HG03565 (cell line): Measurements from ENCODE around the gene SRGAP3.
"Not testable (repeated sequence)": the region's sequence is repeated elsewhere in the genome, so short reads cannot be mapped to it uniquely, and the experiment has no call there.

Experiments used
- ATAC-seq: cut with Tn5 transposase; IDR thresholded peaks from one replicate; pipeline ENCODE4 v1.9.1; 2021; ENCODE audit warnings: mild to moderate bottlenecking, moderate library complexity; ENCODE audit not compliant: unreplicated experiment

The SRGAP3 gene

DNA sequence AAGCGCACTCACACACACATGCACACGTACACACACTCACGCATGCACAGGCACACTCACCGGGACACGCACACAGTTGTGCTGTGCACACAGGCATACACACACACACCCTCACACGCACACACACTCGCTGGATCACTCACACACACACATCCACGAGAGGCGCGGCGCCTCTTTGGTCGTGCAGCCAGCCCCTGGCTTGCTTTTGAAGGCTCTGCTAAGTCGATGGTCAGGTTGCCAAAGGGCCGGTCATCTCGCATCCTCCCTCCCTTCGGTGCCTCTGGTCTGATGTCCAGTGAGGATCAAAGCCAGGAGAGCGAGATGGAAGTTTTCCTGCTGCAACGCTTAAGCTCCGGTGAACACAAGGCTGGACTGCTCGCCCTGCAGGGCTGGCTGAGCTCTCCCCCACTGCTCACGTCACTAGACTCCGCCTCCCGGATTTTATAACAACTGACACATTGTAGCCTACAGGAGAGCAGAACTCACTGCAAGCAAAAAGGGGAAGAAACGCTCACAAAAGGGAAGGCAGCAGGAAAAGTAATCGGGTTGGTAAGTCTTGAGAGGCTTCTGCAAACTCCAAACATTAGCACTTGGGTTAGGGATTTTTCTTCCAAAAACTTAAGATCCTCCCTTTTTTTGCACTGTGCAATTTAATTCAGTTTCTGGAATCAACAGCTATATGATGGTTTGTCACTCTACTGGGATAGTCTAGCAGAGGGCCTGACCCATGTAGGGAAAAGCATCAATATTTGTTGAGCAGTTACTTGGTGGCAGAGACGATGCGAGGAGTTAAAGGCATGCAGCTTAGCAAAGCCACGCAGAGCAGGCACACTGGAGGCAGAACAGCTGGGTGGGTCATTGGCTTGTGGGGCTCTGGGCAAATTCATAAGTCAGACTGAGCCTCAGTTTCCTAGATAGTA is at the start of gene SRGAP3:
SRGAP3 (minus strand) TSS at position 374 of the 920 bp plus-strand sequence. CDS start 695 bp downstream, outside the sequence.
- peak; percentile 100 for ATAC-seq

GRCh38 chr3:9298236-9298635 is 48.8 kb upstream of the SRGAP3 start:
- no peak for ATAC-seq

DNA sequence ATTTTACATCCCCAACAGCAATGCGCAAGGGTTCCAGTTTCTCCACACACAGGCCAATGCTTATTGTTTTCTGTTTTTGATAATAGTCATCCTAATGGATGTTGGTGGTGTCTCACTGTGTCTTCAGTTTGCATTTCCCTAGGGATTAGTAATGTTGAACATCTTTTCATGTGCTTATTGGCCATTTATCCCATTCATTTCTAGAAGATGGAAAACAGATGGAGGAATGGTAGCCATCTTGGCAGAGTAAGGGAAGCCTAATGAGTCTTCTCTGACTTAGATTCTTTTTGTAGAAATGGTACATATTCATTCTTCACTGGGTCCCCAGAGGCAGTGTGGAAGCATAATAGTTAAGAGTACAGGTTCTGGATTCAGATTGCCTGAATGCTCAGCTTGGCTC is 46.8 kb upstream of the SRGAP3 start:
- no peak for ATAC-seq

- ATAC-seq: no peak
Measured at GRCh38 chr3:9295007-9295406, 45.6 kb upstream of the SRGAP3 start.

DNA sequence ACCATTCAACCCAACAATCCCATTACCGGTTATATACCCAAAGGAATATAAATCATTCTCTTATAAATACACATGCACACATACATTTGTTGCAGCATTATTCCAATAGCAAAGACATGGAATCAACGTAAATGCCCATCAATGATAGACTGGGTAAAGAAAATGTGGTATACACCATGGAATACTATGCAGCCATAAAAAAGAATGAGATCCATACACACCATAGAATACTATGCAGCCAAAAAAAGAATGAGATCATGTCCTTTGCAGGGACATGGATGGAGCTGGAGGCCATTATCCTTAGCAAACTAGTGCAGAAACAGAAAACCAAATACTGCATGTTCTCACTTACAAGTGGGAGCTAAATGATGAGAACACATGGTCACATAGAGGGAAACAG is 44.5 kb upstream of the SRGAP3 start:
- not testable (repeated sequence) for ATAC-seq

DNA sequence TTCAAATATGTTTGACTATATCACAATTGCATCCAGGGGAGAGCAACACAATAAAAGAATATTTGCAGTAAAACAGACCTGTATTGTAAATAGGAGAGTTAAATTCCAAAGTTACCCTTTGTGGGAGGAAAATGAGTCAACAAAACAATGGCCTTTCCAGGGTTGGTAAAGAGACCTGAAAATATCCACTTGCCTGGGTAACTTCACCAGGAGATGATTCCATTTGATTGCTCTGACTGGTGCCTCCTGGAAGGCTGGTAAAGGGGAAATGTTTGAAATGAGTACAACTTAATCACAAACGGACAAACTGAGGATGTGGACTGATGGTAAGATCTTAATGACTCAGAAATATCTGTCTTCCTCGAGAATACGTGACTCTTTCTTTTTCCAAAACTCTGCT is 43.6 kb upstream of the SRGAP3 start:
- no peak for ATAC-seq

DNA sequence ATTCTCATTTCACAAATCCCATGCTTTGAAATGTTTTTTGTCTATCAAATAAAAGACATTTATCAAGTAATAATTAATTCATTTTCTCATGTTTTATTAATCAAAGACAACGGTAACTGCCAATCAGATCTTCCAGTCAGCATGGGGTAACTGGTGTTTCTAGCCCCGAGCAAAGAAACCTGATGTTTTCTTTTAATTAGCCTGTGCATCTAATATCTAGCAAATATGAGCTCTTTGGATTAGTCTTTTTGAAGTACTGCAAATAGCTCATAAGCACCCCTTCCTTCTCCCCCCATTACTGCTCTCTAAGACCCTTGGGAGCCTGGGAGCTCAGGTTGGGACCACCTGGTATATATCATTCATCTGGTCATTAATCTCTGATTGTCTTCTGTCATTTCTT is 43.1 kb upstream of the SRGAP3 start:
- no peak for ATAC-seq

DNA sequence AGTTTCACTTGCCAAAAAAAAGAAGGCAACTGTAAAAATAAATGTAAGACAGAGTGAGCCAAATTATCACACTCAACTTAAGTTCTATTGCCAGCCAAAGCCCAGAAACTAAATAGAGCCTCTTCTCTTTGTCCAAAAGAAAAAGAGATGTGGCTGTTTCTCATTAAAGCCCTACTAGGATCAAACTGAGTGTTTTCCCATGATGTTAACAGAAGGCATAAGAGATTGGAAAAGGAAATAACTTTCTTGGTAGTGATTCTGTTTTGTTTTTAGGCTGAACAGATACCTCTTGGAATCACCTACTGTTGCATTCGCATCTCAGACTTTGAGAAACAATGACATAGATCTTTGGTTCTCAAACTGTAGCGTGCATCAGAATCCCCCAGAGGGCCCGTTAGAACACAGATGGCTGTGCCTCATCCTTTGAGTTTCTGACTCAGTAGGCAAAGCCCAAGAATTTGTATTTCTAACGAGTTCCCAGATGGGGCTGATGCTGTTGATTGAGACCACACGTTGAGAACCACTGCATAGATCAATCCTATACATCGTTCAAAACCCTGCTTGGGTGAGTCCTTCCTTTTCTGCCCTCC is 42.5 kb upstream of the SRGAP3 start:
- ATAC-seq: no peak

DNA sequence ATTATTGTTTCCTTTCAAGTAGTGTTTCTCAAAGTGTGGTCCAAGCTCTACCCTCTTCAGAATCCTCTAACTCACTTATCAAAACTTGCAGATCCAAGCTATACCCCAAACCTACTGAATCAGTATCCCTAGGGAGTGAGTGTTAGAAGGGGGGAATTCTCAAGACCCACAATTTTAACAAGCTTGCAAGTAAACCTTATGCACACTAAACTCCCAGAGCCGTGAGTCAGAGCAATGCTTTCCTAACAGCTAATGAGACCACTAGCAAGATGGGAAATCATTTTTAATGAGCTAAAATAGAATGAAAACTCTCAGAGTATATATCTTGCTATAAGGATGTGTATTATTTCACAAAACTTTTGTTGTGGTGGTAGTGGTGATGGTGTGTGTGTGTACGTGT is 41.1 kb upstream of the SRGAP3 start:
- ATAC-seq: no peak

- not testable (repeated sequence) for ATAC-seq
Measured at GRCh38 chr3:9281533-9281932, 32.1 kb upstream of the SRGAP3 start.

DNA sequence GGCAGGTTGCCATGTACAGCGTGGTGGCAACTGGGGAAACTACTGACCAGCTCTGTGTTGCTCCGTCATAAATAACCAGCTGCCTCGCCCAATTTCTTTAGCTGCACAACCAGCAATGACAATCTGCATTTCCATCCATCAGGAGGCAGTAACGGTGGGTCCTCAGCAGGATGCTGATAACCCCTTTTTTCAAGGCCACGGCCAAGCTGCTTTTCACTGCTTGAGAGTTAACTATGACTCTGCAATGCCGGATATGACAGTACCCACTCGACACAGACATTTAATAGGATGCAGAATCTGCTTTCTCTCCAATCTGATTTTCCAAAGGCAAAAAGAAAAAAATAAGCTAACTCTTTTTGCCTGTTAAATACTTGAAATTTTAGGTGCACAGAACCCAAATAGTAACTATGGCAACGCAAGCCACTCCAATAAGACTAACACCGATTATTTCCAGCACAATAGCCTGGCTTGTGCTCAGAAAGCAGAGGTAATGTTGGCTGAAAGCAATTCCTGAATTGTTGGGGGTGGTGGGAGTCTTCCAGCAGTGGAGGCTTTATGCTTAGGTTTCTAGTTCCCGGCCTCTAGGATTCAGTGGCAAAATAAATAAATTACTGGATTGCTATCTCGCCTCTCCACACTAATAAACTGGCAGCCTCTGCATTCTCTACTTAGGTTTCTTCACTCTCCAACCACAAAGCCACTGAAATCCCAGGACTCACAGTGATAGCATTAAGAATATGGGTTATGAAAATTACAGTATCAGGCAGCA is 31.2 kb upstream of the SRGAP3 start:
- ATAC-seq: no peak

DNA sequence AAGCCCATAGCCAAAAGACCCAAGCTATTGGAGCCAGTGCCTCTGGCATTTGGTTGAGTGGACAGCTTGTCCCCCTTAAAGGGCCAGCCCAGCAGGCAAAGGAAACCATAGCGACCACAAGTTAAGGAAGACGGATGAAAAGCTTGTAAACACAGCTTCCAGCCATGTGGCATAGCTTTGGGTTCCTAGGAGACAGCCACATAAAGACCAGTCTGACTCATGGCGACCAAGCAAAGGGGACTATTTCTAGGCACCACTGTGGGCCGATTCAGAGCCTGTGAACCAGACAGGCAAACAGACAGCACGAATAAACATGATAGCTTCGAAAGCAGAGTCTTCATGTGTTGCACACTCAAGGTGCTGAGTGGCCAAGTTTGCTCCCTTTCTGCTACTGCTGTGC is 30.5 kb upstream of the SRGAP3 start:
- no peak for ATAC-seq

GRCh38 chr3:9278498-9278897 is 29.1 kb upstream of the SRGAP3 start:
- ATAC-seq: no peak

GRCh38 chr3:9278085-9278484 is 28.6 kb upstream of the SRGAP3 start:
- ATAC-seq: no peak

DNA sequence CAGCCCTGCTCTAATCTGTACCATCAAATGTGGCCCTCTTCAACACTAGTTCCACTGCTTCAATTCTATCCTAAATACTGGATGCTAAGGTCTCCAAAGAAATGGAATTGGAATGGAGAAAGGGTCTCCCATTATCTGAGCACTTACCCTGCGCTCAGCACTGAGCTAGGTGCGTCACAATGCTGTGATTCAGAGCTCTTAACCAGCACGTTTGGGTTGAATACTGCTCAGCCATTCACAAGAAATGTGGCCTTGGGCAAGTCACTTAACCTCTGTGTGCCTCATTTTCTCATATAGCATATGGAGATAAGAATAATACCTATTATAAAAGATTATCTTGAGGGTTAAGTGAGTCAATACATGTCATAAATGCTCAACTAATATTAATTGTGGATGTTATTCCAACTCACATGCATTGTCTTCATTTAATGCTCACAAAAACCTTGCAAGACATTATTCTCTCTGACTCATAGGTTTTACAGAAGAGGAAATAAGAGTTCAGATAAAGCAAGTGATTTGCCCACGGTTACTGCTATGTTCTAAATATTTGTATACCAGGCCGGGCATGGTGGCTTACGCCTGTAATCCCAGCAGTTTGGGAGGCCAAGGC is 27.4 kb upstream of the SRGAP3 start:
- ATAC-seq: no peak

GRCh38 chr3:9271903-9272302 is 22.5 kb upstream of the SRGAP3 start:
- no peak for ATAC-seq

- ATAC-seq: no peak
Measured at GRCh38 chr3:9270704-9271103, 21.3 kb upstream of the SRGAP3 start.

DNA sequence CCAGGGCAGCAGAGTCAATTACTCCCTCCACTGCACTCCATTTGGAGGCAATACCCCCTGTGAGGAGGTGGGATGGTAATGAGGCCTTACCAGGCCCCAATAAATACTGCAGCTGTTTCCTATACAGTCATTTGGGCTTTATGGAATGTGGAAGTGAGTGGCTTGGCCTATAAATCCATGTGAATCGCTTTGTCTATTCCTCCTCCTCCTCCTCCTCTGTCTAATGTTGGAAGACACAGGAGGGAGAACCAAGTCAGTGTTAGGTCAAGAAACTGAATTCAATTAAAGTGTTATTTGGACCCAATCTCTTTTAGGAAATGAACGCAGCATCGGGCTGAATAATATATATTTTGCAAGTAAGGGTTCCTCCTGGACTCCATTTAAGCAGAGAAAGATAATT is 17.3 kb upstream of the SRGAP3 start:
- ATAC-seq: no peak

DNA sequence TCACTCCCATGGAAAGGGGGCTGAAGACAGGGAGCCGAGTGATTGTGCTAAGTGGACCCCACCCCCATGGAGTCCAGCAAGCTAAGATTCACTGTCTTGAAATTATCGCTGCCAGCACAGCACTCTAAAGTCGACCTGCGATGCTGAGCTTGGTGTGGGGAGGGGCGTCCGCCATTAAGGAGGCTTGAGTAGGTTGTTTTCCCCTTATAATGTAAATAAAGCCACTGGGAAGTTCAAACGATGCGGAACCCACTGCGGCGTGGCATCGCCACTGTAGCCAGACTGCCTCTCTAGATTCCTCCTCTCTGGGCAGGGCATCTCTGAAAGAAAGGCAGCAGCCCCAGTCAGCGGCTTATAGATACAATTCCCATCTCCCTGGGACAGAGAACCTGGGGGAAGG is 10.9 kb upstream of the SRGAP3 start:
- no peak for ATAC-seq

DNA sequence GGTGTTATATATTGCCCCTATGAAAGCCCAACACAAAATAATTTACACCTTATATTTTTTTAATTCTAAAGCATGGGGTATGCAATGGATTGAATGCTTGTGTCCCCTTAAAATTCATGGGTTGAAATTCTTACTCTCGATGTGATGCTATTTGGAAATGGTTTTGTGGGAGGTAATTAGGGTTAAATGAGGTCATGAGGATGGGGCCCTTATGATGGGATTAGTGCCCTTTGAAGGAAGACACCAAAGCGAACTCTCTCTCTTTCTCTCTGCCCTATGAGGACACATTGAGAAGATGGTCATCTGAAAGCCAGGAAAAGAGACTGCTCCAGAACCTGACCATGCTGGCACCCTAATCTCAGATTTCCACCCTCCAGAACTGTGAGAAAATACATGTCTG is 7.6 kb upstream of the SRGAP3 start:
- ATAC-seq: no peak

- no peak for ATAC-seq
Measured at GRCh38 chr3:9255976-9256375, 6.5 kb upstream of the SRGAP3 start.
